Measurements from ENCODE around the gene TMEM154.

- TF ChIP-seq EGR1 (IDR thresholded peaks at IDR 0.05) (no peak), RAD21 (IDR thresholded peaks at IDR 0.05; ENCODE audit: low read depth) (no peak), CEBPB (IDR thresholded peaks at IDR 0.05) (no peak), TAF1 (IDR thresholded peaks at IDR 0.05; ENCODE audit: low read depth) (no peak), YY1 (IDR thresholded peaks at IDR 0.05; ENCODE audit: low read depth) (no peak), NFIC (IDR thresholded peaks at IDR 0.05) (no peak), EP300 (IDR thresholded peaks at IDR 0.05; ENCODE audit: borderline replicate concordance) (no peak), MAX (IDR thresholded peaks at IDR 0.05) (no peak), REST (IDR thresholded peaks at IDR 0.05; ENCODE audit: low read depth) (no peak), FOXM1 (IDR thresholded peaks at IDR 0.05; ENCODE audit: borderline replicate concordance, low read depth) (no peak), TEAD4 (IDR thresholded peaks at IDR 0.05) (no peak), CREB1 (IDR thresholded peaks at IDR 0.05; ENCODE audit: low read depth) (no peak)
Observed at GRCh38 chr4:152594978-152595925, 84.5 kb downstream of the TMEM154 start.

Measured in Ishikawa (cell line).